Keratinocyte (primary cell): ENCODE measurements around the gene ARPP19. TPM values are rescaled to one million over a fixed set of nuclear protein-coding genes. Genes with fewer than 3 reads are reported as not detected.
A peak's percentile ranks its signal among the peaks of the same experiment; 100 is the strongest.
"Not testable (repeated sequence)": the region's sequence is repeated elsewhere in the genome, so short reads cannot be mapped to it uniquely, and the experiment has no call there.

Experiments used
- DNase-seq: peaks from one replicate; pipeline ENCODE4 v3.0.0-alpha.2; 2011; ENCODE audit warnings: low read depth, missing footprints, low spot score
- FAIRE-seq: peaks from 2 replicates; lab custom pipeline; 2011; peaks lifted over from hg19 to GRCh38; lab: Jason Lieb, UNC
- H2AFZ ChIP-seq: 2 replicates; pipeline ENCODE4 v1.6.0; 2012; ENCODE audit warnings: low read length, control low read depth, inconsistent platforms; ENCODE audit not compliant: control insufficient read depth
- H3K27ac ChIP-seq: 2 replicates; pipeline ENCODE4 v1.5.1; 2011; ENCODE audit warnings: low read length; ENCODE audit not compliant: control insufficient read depth, insufficient read depth
- H3K27me3 ChIP-seq: 3 replicates; pipeline ENCODE4 v1.6.0; 2011; ENCODE audit warnings: low read length; ENCODE audit not compliant: control insufficient read depth, insufficient read depth; ENCODE audit errors: extremely low read depth
- H3K36me3 ChIP-seq, 2 experiments: 2 replicates in 1 of 2; 3 replicates in 1 of 2; pipeline ENCODE4 v1.5.1; 2011; ENCODE audit warnings: low read length in 2 of 2, mild to moderate bottlenecking in 1 of 2; ENCODE audit not compliant: control insufficient read depth in 2 of 2, insufficient read depth in 2 of 2; ENCODE audit errors: extremely low read depth in 1 of 2
- H3K4me1 ChIP-seq: 3 replicates; pipeline ENCODE4 v1.5.1; 2011; ENCODE audit warnings: low read length; ENCODE audit not compliant: control insufficient read depth, insufficient read depth; ENCODE audit errors: extremely low read depth
- H3K4me2 ChIP-seq: 3 replicates; pipeline ENCODE4 v1.6.0; 2011; ENCODE audit warnings: low read depth, low read length; ENCODE audit not compliant: control insufficient read depth, insufficient read depth; ENCODE audit errors: extremely low read depth
- H3K4me3 ChIP-seq, 3 experiments: fragments of 200-600 bp in 1 of 3; sonication (generic) in 1 of 3; 2 replicates in 2 of 3; 3 replicates in 1 of 3; pipeline ENCODE4 v1.5.1; 2011 to 2016; ENCODE audit warnings: low read length in 3 of 3, mild to moderate bottlenecking in 3 of 3, control low read depth in 2 of 3, inconsistent platforms in 1 of 3, low read depth in 1 of 3, mixed read lengths in 1 of 3, mixed run types in 1 of 3, moderate library complexity in 1 of 3; ENCODE audit not compliant: control insufficient read depth in 2 of 3, insufficient read depth in 2 of 3; ENCODE audit errors: extremely low read depth in 1 of 3
- H3K79me2 ChIP-seq: 2 replicates; pipeline ENCODE4 v1.6.0; 2012; ENCODE audit warnings: low read length; ENCODE audit not compliant: control insufficient read depth, insufficient read depth
- H3K9ac ChIP-seq: 3 replicates; pipeline ENCODE4 v1.6.0; 2011; ENCODE audit warnings: low read length; ENCODE audit not compliant: control insufficient read depth, insufficient read depth; ENCODE audit errors: extremely low read depth
- H3K9me1 ChIP-seq: 3 replicates; pipeline ENCODE4 v1.6.0; 2011; ENCODE audit warnings: low read length; ENCODE audit not compliant: control insufficient read depth, insufficient read depth; ENCODE audit errors: extremely low read depth
- H3K9me3 ChIP-seq: 2 replicates; pipeline ENCODE4 v1.5.1; 2012; ENCODE audit warnings: low read depth, low read length; ENCODE audit not compliant: control insufficient read depth
- H4K20me1 ChIP-seq: 3 replicates; pipeline ENCODE4 v1.6.0; 2011; ENCODE audit warnings: low read length; ENCODE audit not compliant: control insufficient read depth, insufficient read depth; ENCODE audit errors: extremely low read depth
- CTCF ChIP-seq, 3 experiments: IDR thresholded peaks in 1 of 3; conservative IDR thresholded peaks in 1 of 3; optimal IDR thresholded peaks in 1 of 3; 2 replicates in 2 of 3; 3 replicates in 1 of 3; pipeline versions ENCODE3 to v1.5.1; 2011; ENCODE audit warnings: low read length in 3 of 3, mild to moderate bottlenecking in 3 of 3, moderate library complexity in 2 of 3, control low read depth in 1 of 3, inconsistent platforms in 1 of 3; ENCODE audit not compliant: insufficient read depth in 2 of 3; ENCODE audit errors: extremely low read depth in 1 of 3
- EZH2 ChIP-seq: IDR thresholded peaks from one replicate; pipeline ENCODE4 v1.6.1; 2012; ENCODE audit warnings: inconsistent platforms, mild to moderate bottlenecking, low read length, moderate library complexity
- dilution Hi-C: fragments of 300-500 bp; cut with MboI; formaldehyde crosslinking; loops from one replicate; pipeline ENCODE4 v1.7.0; 2020; ENCODE audit warnings: low sequenced_read_pairs; ENCODE audit not compliant: extremely low pct_ligation_motif_present
- polyA plus RNA-seq, 5 experiments: library from polyadenylated mRNA; depleted of rRNA in 3 of 5; stranded (reverse) in 3 of 5; stranded (forward) in 1 of 5; unstranded in 1 of 5; fragments of >200 nt; gene quantifications; 1 replicate in 1 of 5; 2 replicates in 3 of 5; 3 replicates in 1 of 5; pipeline versions ENCODE4 v1.2.1 to v1.2.3, GENCODE V29; 2011 to 2012; ENCODE audit warnings: missing spikeins in 2 of 5, low read depth in 1 of 5, low replicate concordance in 1 of 5

ARPP19 gene
- polyA plus RNA-seq, 1 donor (not counting 4 experiments of a cell fraction or from before 2014, with no cell fraction given): 128 TPM

- Histone ChIP-seq H3K79me2 (peaks cover 65% of the 10 kb centered on the region), H3K9ac (no peak overlapping the region), H4K20me1 (no peaks in the 10 kb centered on the region), H3K4me3 (no peak overlapping the region), H3K9me3 (no peaks in the 10 kb centered on the region), H2AFZ (no peak overlapping the region), H3K27me3 (no peaks in the 10 kb centered on the region), H3K36me3 (peaks cover 0 to 4% of the 10 kb centered on the region in 2 experiments), H3K27ac (no peak overlapping the region), H3K4me1 (peaks cover 18% of the 10 kb centered on the region), H3K9me1 (no peaks in the 10 kb centered on the region), H3K4me2 (no peak overlapping the region)
- TF ChIP-seq EZH2: no peak
- no peak for TF ChIP-seq CTCF (optimal IDR thresholded peaks at IDR 0.05 in 1 of 3, IDR thresholded peaks at IDR 0.05 in 1 of 3, conservative IDR thresholded peaks at IDR 0.05 in 1 of 3; ENCODE audit: extremely low read depth in 1 of 3, insufficient read depth in 2 of 3, low read length in 3 of 3)
- dilution Hi-C loops: no loop called here
- no peak for DNase-seq
- FAIRE-seq: no peak
Measured at GRCh38 chr15:52515343-52515742, 53.5 kb downstream of the ARPP19 start.

GRCh38 chr15:52514482-52514881 lies 54.3 kb downstream of the ARPP19 start:
- H3K4me3 ChIP-seq: no peak overlapping the region
- no peaks in the 10 kb centered on the region for H3K9me3 ChIP-seq
- no peaks in the 10 kb centered on the region for H4K20me1 ChIP-seq
- H3K36me3 ChIP-seq: peaks cover 0 to 4% of the 10 kb centered on the region in 2 experiments
- no peak overlapping the region for H3K9ac ChIP-seq
- dilution Hi-C loops: no loop called here
- H3K27ac ChIP-seq: peak overlapping the region; percentile 60
- DNase-seq: no peak
- H3K79me2 ChIP-seq: peaks cover 61% of the 10 kb centered on the region
- no peaks in the 10 kb centered on the region for H3K9me1 ChIP-seq
- H3K4me1 ChIP-seq: peaks cover 18% of the 10 kb centered on the region
- FAIRE-seq: peak; percentile 75
- no peak overlapping the region for H2AFZ ChIP-seq
- no peaks in the 10 kb centered on the region for H3K27me3 ChIP-seq
- H3K4me2 ChIP-seq: peak overlapping the region; percentile 2
- TF ChIP-seq EZH2: no peak
- no peak for TF ChIP-seq CTCF (optimal IDR thresholded peaks at IDR 0.05 in 1 of 3, IDR thresholded peaks at IDR 0.05 in 1 of 3, conservative IDR thresholded peaks at IDR 0.05 in 1 of 3; ENCODE audit: extremely low read depth in 1 of 3, insufficient read depth in 2 of 3, low read length in 3 of 3)

- H4K20me1 ChIP-seq, H3K4me3 ChIP-seq, H3K9me1 ChIP-seq, H3K9ac ChIP-seq, DNase-seq, H3K27ac ChIP-seq, FAIRE-seq, H3K9me3 ChIP-seq, H3K27me3 ChIP-seq, H3K4me2 ChIP-seq, H2AFZ ChIP-seq, dilution Hi-C loops, H3K36me3 ChIP-seq: not testable (repeated sequence)
- H3K4me1 ChIP-seq: peaks cover 16% of the 10 kb centered on the region
- peaks cover 56% of the 10 kb centered on the region for H3K79me2 ChIP-seq
Measured at GRCh38 chr15:52512869-52513268, 56.0 kb downstream of the ARPP19 start.
